Peyer's patch (tissue), 4 donors: Measurements from ENCODE around the gene CCDC134. TPM values are rescaled to one million over a fixed set of nuclear protein-coding genes. Genes with fewer than 3 reads are reported as not detected.

Experiments
- total RNA-seq, 4 donors: library from RNA; depleted of rRNA; stranded (reverse); fragments of >200 nt; gene quantifications; one replicate each; pipeline ENCODE4 v1.1.0, GENCODE V29; 2016

Gene CCDC134
- total RNA-seq, 4 donors from 2014 or later = 8.1 to 20.6 (median 10.2) TPM

Other genes with a start within 250 kb of the CCDC134 start
- gene CSDC2, start 239.7 kb upstream of the CCDC134 start, total RNA-seq = 1 to 10 TPM in 1 of 4 donors, under 1 TPM in 1, not detected in 2; 0.80 to 1.5 TPM
- gene PMM1, start 210.8 kb upstream of the CCDC134 start, total RNA-seq = 100 to 1,000 TPM in 3 of 4 donors, 10 to 100 TPM in 1; 63.5 to 139 (median 101) TPM
- gene DESI1, start 179.6 kb upstream of the CCDC134 start, total RNA-seq = 10 to 100 TPM; 22.3 to 39.4 (median 29.9) TPM
- gene XRCC6, start 179.4 kb upstream of the CCDC134 start, total RNA-seq = 100 to 1,000 TPM; 119 to 151 (median 127) TPM
- 10 to 100 TPM; 51.5 to 87.5 (median 58.6) TPM for gene SNU13, start 111.8 kb upstream of the CCDC134 start, total RNA-seq
- 10 to 100 TPM in 2 of 4 donors, 1 to 10 TPM in 2; 1.1 to 20.6 (median 11.7) TPM for gene MEI1, start 101.2 kb upstream of the CCDC134 start, total RNA-seq
- gene SREBF2, start 32.4 kb downstream of the CCDC134 start, total RNA-seq = 100 to 1,000 TPM in 3 of 4 donors, 10 to 100 TPM in 1; 66.0 to 221 (median 144) TPM
- not detected for gene SHISA8, start 114.4 kb downstream of the CCDC134 start, total RNA-seq
- 10 to 100 TPM in 1 of 4 donors, 1 to 10 TPM in 2, under 1 TPM in 1; 0.35 to 52.8 (median 3.2) TPM for gene TNFRSF13C, start 126.1 kb downstream of the CCDC134 start, total RNA-seq
- 10 to 100 TPM; 14.2 to 71.0 (median 17.8) TPM for gene CENPM, start 146.5 kb downstream of the CCDC134 start, total RNA-seq
- not detected for gene SEPTIN3, start 168.8 kb downstream of the CCDC134 start, total RNA-seq
- 1 to 10 TPM; 2.1 to 4.0 (median 3.4) TPM for gene WBP2NL, start 198.1 kb downstream of the CCDC134 start, total RNA-seq